Measurements from ENCODE around the gene TAAR9. TPM values are rescaled to one million over a fixed set of nuclear protein-coding genes. Genes with fewer than 3 reads are reported as not detected.

The TAAR9 gene
- total and polyA plus RNA-seq, 2 donors (not counting 1 experiment from before 2014, with no cell fraction given) = not detected

- Mint-ChIP-seq H3K9me3 (ENCODE audit: insufficient read depth) (no peaks in the 10 kb centered on the region), H3K27me3 (peaks cover 38% of the 10 kb centered on the region), H3K27ac (no peak overlapping the region), H3K4me1 (no peaks in the 10 kb centered on the region), H3K4me3 (no peak overlapping the region)
- no peaks in the 10 kb centered on the region for H3K36me3 ChIP-seq (replicated peaks in 1 of 2; ENCODE audit: control extremely low read depth in 1 of 2, control insufficient read depth in 1 of 2, extremely low read depth in 1 of 2, insufficient read depth in 2 of 2, low read length in 1 of 2)
- no peak overlapping the region for H3K4me3 ChIP-seq (ENCODE audit: control extremely low read depth in 1 of 5, extremely low read depth in 1 of 5, insufficient read depth in 1 of 5, low read depth in 2 of 5, low read length in 4 of 5)
- intact Hi-C loops (cut with micrococcal nuclease) = no loop called here
- H3K9ac ChIP-seq (ENCODE audit: low read length) = no peak overlapping the region
- peaks cover 0 to 6% (median 3%) of the 10 kb centered on the region in 4 experiments for H3K27me3 ChIP-seq (replicated peaks in 1 of 4; ENCODE audit: control extremely low read depth in 1 of 4, control insufficient read depth in 3 of 4, insufficient read depth in 4 of 4, low read length in 3 of 4)
- ChIA-PET POLR2A (no interaction called here), CTCF (no interaction called here)
- no CpG with 5 or more reads among the region's 6 CpGs for WGBS (ENCODE audit: insufficient coverage)
- ATAC-seq (ENCODE audit: low read depth) (no peak), DNase-seq (no peak)
- TF ChIP-seq CTCF (IDR thresholded peaks at IDR 0.05) (no peak), EZH2 (IDR thresholded peaks at IDR 0.05; ENCODE audit: borderline replicate concordance, insufficient read depth, low read depth, low read length, poor library complexity, severe bottlenecking) (no peak)
- H3K4me1 ChIP-seq (ENCODE audit: control insufficient read depth in 2 of 2, insufficient read depth in 2 of 2, low read length in 2 of 2) = no peaks in the 10 kb centered on the region
- H3K79me2 ChIP-seq (ENCODE audit: control insufficient read depth, insufficient read depth, low read length) = no peaks in the 10 kb centered on the region
- H4K20me1 ChIP-seq (ENCODE audit: control insufficient read depth, insufficient read depth, low read length, poor library complexity, severe bottlenecking) = no peaks in the 10 kb centered on the region
- no peak overlapping the region for H3K27ac ChIP-seq (ENCODE audit: low read length in 2 of 2)
- no peak overlapping the region for H3K4me2 ChIP-seq (replicated peaks; ENCODE audit: low read depth, low read length, poor library complexity, severe bottlenecking)
- no peaks in the 10 kb centered on the region for H3K9me3 ChIP-seq (ENCODE audit: control extremely low read depth in 1 of 3, control insufficient read depth in 2 of 3, insufficient read depth in 1 of 3, low read length in 2 of 3)
- H2AFZ ChIP-seq (ENCODE audit: insufficient read depth, low read depth, low read length, poor library complexity, severe bottlenecking) = no peak overlapping the region
Measured at GRCh38 chr6:132568611-132569010, 30.5 kb downstream of the TAAR9 start.

- TF ChIP-seq EZH2 (IDR thresholded peaks at IDR 0.05; ENCODE audit: borderline replicate concordance, insufficient read depth, low read depth, low read length, poor library complexity, severe bottlenecking) (no peak), CTCF (IDR thresholded peaks at IDR 0.05) (no peak)
- 85% methylated on average over 2 of the region's 4 CpGs for WGBS (ENCODE audit: insufficient coverage)
Measured at GRCh38 chr6:132569170-132569569, 31.1 kb downstream of the TAAR9 start.

More at GRCh38 chr6:132569170-132569569, 31.1 kb downstream of the TAAR9 start:
- Mint-ChIP-seq H3K27me3 (peaks cover 38% of the 10 kb centered on the region), H3K4me3 (no peak overlapping the region), H3K4me1 (no peaks in the 10 kb centered on the region), H3K9me3 (ENCODE audit: insufficient read depth) (no peaks in the 10 kb centered on the region), H3K27ac (no peak overlapping the region)
- Histone ChIP-seq H3K4me2 (replicated peaks; ENCODE audit: low read depth, low read length, poor library complexity, severe bottlenecking) (no peak overlapping the region), H3K79me2 (ENCODE audit: control insufficient read depth, insufficient read depth, low read length) (no peaks in the 10 kb centered on the region), H2AFZ (ENCODE audit: insufficient read depth, low read depth, low read length, poor library complexity, severe bottlenecking) (no peak overlapping the region), H3K27ac (ENCODE audit: low read length in 2 of 2) (no peak overlapping the region), H3K9ac (ENCODE audit: low read length) (no peak overlapping the region), H3K4me1 (ENCODE audit: control insufficient read depth in 2 of 2, insufficient read depth in 2 of 2, low read length in 2 of 2) (no peaks in the 10 kb centered on the region), H3K9me3 (ENCODE audit: control extremely low read depth in 1 of 3, control insufficient read depth in 2 of 3, insufficient read depth in 1 of 3, low read length in 2 of 3) (no peaks in the 10 kb centered on the region), H4K20me1 (ENCODE audit: control insufficient read depth, insufficient read depth, low read length, poor library complexity, severe bottlenecking) (no peaks in the 10 kb centered on the region), H3K36me3 (replicated peaks in 1 of 2; ENCODE audit: control extremely low read depth in 1 of 2, control insufficient read depth in 1 of 2, extremely low read depth in 1 of 2, insufficient read depth in 2 of 2, low read length in 1 of 2) (no peaks in the 10 kb centered on the region), H3K27me3 (replicated peaks in 1 of 4; ENCODE audit: control extremely low read depth in 1 of 4, control insufficient read depth in 3 of 4, insufficient read depth in 4 of 4, low read length in 3 of 4) (peaks cover 0 to 6% (median 3%) of the 10 kb centered on the region in 4 experiments), H3K4me3 (ENCODE audit: control extremely low read depth in 1 of 5, extremely low read depth in 1 of 5, insufficient read depth in 1 of 5, low read depth in 2 of 5, low read length in 4 of 5) (no peak overlapping the region)
- ATAC-seq (ENCODE audit: low read depth) (no peak), DNase-seq (no peak)
- intact Hi-C loops (cut with micrococcal nuclease) = no loop called here
- POLR2A ChIA-PET = no interaction called here
- CTCF ChIA-PET = interaction anchor here (0.6 kb wide), 1 partner anchor 310 kb away, joined by 3 read pairs; no protein-coding TSS in a partner anchor
